Activated CD8-positive, alpha-beta memory T cell treated with anti-CD3 and anti-CD28 coated beads for 4 hours (primary cell): ENCODE data around the gene RIN3.

Experiments used
- DNase-seq, 2 donors: peaks; one replicate each; pipeline ENCODE4 v3.0.0-alpha.2; 2020; ENCODE audit warnings: low read depth in 2 of 2

The RIN3 gene

GRCh38 chr14:92714739-92715307, 201.2 kb downstream of the RIN3 start:
- DNase-seq: peak; percentile 62 to 63

DNA sequence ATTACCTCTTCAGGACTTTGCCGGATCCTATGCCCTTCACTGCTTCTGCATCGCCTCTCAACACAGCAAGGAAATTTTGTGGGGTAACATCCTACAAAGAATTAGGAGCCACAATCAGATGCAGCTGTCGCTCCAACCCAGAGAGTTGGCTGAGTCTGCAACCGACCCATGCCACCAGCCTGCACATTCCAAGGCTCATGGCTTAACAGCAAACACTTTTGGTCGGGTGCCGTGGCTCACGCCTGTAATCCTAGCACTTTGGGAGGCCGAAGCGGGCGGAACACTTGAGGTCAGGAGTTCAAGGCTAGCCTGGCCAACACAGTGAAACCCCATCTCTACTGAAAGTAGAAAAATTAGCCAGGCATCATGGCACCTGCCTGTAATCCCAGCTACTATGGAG, 202.6 kb downstream of the RIN3 start:
- no peak for DNase-seq

GRCh38 chr14:92717571-92718042, 204.0 kb downstream of the RIN3 start:
- no peak for DNase-seq

GRCh38 chr14:92718664-92719063, 205.1 kb downstream of the RIN3 start:
- DNase-seq: no peak

- DNase-seq: no peak
Observed at GRCh38 chr14:92719421-92719820, 205.8 kb downstream of the RIN3 start.

- DNase-seq: no peak
Observed at GRCh38 chr14:92719890-92720323, 206.3 kb downstream of the RIN3 start.

- DNase-seq: no peak
Observed at GRCh38 chr14:92724516-92725340, 211.1 kb downstream of the RIN3 start.

DNA sequence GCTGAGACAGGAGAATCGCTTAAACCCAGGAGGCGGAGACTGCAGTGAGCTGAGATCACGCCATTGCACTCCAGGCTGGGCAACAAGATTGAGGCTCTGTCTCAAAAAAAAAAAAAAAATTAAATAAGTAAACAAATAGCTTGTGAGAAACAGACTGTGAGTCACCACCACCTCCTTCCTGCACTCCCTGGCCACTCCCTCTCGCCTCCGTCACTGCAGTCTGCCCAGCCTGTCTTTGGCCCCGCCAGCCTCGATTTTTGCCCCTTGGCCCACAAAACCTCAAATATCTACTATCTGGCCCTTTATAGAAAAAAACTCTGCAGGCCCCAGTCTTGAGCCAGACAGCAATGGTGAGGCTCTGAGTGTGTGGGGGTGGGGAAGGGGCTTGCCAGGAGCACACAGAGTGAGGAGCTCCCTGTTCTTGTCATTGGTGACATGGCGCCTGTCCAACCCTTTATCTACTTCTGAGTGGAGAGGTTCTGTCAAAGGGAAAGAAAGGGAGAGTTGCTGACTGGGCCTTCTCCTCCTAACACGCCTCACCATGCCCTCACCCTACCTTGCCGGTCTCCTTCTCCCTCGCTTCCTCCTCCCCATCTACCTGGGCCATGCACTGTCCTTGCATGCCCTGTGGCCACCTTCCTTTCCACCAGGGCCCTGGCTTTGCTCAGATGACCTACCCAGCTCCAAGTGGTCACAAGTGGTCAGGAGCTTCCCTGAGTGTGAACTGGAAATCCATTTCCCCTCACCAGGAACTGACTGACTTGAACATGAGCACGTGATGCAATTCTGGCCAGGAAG, 212.8 kb downstream of the RIN3 start:
- DNase-seq: no peak

GRCh38 chr14:92726933-92727262, 213.3 kb downstream of the RIN3 start:
- no peak for DNase-seq

DNA sequence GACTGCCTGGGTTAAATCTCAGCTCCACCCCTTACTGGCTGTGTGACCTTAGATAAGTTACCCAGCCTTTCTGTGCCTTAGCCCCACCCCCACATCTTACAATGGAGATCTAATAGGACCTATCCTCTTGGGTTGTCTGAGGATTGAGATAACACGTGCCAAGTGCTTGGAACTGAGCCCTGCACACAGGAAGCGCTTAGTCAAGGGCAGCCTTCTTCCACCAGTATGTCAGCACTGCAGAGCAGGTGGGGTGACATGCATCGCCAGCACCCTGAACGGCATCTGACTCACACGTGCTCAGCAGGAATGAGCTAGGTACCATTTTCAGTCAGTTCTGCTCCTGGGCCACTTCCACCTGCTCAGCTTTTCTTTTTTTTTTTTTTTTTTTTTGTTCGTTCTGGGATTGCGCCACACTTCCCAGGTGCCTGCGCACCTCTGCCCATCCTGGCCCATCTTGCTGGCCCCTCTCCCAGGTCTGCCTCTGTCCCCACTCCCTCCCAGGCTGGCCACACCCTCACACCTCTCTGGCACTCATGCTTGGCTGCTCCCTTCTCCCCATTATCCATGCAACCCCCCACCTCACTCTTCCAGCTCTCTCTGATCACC, 215.3 kb downstream of the RIN3 start:
- no peak for DNase-seq

GRCh38 chr14:92729634-92730358, 216.2 kb downstream of the RIN3 start:
- no peak for DNase-seq

DNA sequence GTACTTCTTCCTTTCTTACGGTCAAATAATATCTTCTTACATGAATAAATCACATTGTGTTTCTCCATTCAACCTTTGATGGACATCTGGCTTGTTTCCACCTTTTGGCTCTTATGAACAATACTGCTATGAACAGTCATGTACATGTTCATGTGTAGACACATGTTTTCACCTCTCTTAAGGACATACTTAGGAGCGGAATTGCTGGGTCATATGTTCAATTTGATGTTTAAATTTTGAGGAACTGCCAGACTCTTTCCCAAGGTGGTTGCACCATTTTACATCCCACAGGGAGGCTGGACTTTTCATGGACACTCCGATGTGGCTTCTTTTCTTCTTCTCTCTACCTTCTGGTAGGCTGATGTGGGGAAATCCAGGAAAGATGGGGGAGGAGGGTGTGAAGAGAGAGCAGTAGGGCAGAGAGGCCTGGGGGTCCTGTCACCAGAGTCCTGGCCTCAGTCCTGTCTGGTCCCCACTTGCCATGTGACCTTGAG, 218.1 kb downstream of the RIN3 start:
- DNase-seq: no peak

- DNase-seq: no peak
Observed at GRCh38 chr14:92733007-92733406, 219.4 kb downstream of the RIN3 start.

- no peak for DNase-seq
Observed at GRCh38 chr14:92734618-92735017, 221.0 kb downstream of the RIN3 start.

DNA sequence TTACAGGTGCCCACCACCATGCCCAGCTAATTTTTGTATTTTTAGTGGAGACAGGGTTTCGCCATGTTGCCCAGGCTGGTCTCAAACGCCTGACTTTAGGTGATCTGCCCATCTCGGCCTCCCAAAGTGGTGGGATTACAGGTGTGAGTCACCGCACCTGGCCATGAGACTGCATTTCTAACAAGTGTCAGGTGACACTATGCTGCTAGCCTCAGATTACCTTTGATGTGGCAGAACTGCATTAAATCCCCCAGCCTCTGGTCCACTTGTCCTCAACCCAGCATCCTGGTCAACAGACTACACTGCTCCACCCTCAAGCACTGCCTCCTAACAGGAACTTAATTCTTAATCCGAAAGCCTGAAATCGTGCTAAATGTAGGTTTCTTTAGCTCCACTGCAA, 221.8 kb downstream of the RIN3 start:
- no peak for DNase-seq

DNA sequence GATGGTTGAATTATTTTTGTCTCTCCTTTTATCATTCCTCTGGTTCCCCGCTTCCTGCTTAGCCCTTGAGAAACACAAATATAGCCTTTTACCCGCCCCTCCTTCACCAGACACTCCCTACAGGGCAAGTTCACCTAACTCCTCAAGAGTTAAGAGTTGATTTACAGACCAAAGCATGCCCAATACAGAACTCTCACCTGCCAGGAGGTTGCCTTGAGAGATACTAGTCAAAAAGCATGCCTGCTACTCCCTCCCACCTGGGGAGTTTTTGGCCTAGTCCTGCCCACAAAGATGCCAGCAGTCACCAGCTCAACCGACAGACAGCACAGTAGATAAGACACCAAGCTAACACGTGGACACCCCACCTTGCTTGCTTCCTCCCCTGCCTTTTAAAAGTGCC, 223.6 kb downstream of the RIN3 start:
- DNase-seq: no peak

DNA sequence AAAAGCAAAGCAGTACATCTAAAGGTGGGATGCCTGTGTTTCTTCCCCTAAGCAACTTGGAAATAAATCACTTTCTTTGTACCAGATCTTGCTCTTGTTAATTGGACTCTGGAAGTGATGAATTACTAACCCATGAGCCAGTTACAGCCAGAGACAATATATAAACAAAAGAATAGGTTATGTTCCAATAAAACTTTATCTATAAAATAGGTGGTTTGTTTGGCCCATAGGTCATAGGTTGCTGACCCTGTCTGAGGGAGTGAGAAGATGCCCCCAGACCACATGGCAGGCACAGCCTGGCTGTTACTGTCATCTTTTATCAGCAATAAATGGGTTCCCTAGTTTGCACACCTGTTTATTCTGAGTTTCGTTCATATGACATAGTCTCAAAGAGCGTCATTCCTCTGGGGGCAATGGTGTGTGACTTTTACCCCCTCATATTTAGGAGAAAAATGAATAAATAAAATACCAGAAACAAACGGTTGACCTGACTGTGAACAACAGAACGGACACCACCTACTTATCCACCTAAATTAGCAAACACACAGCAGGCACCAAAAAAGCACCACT, 224.1 kb downstream of the RIN3 start:
- DNase-seq: no peak
